ENCODE results near the gene KLHL40.

GRCh38 chr3:42685363-42685881 is at the start of gene KLHL40:
- no peak for TF ChIP-seq EZH2 (IDR thresholded peaks at IDR 0.05)
- no peak for TF ChIP-seq POLR2AphosphoS5 (IDR thresholded peaks at IDR 0.05; ENCODE audit: borderline replicate concordance, low read depth, low read length)
- TF ChIP-seq FOXP2 (optimal IDR thresholded peaks at IDR 0.05; ENCODE audit: control extremely low read depth, extremely low read length, insufficient read depth): no peak
